Measurements from ENCODE around the gene TMEM95.

The TMEM95 gene

GRCh38 chr17:7403977-7404736, 49.2 kb downstream of the TMEM95 start, which contains the start of gene TMEM256:
Gene TMEM256 (minus strand): TSS chr17:7404097. CDS start chr17:7404084, 13 bp downstream.
- TF ChIP-seq CTCF (IDR thresholded peaks at IDR 0.05; ENCODE audit: low read depth, low read length): peak; percentile 6
- in situ Hi-C loops (cut with HindIII; ENCODE audit: low sequenced_read_pairs): no loop called here
- peak within 1 kb of the TSS; percentile 74 for H3K4me3 ChIP-seq (ENCODE audit: low read depth, low read length)
- DNase-seq (ENCODE audit: low read depth, low spot score): peak; percentile 100

- no peak for DNase-seq (ENCODE audit: low read depth, low spot score)
- in situ Hi-C loops (cut with HindIII; ENCODE audit: low sequenced_read_pairs): no loop called here
- TF ChIP-seq CTCF (IDR thresholded peaks at IDR 0.05; ENCODE audit: low read depth, low read length): no peak
- H3K4me3 ChIP-seq (ENCODE audit: low read depth, low read length): peak overlapping the region; percentile 70
These were observed 49.9 kb downstream of the TMEM95 start for GRCh38 chr17:7404737-7405349.

GRCh38 chr17:7405350-7406234, 50.6 kb downstream of the TMEM95 start:
- H3K4me3 ChIP-seq (ENCODE audit: low read depth, low read length): peak overlapping the region; percentile 70
- in situ Hi-C loops (cut with HindIII; ENCODE audit: low sequenced_read_pairs): no loop called here
- no peak for TF ChIP-seq CTCF (IDR thresholded peaks at IDR 0.05; ENCODE audit: low read depth, low read length)
- no peak for DNase-seq (ENCODE audit: low read depth, low spot score)

- in situ Hi-C loops (cut with HindIII; ENCODE audit: low sequenced_read_pairs): no loop called here
- TF ChIP-seq CTCF (IDR thresholded peaks at IDR 0.05; ENCODE audit: low read depth, low read length): no peak
- H3K4me3 ChIP-seq (ENCODE audit: low read depth, low read length): peak overlapping the region; percentile 70
- DNase-seq (ENCODE audit: low read depth, low spot score): no peak
These were observed 51.4 kb downstream of the TMEM95 start for GRCh38 chr17:7406235-7406825.
